Right lobe of liver (tissue), 4 donors: ENCODE results near the gene TCAF1.

Source experiments
- POLR2A ChIP-seq: fragments of 450-650 bp; IDR thresholded peaks from one replicate; pipeline ENCODE4 v1.6.1; 2017; ENCODE audit warnings: antibody characterized with exemption, mild to moderate bottlenecking
- TF ChIP-seq, protein P1 (sequence below), 4 donors: fragments of 200-600 bp in 3 of 4; fragments of 450-650 bp in 1 of 4; IDR thresholded peaks; one replicate each; pipeline versions ENCODE4 v1.5.1 to v1.8.0; 2016 to 2022; ENCODE audit warnings: antibody characterized with exemption in 4 of 4, mild to moderate bottlenecking in 2 of 4
- donor health status: DM: no; HTN: no; CAD: no.
- donor health status: DM: no; HTN: no; CAD: no.
- donor health status: DM: no; HTN: yes; CAD: no.

DNA sequence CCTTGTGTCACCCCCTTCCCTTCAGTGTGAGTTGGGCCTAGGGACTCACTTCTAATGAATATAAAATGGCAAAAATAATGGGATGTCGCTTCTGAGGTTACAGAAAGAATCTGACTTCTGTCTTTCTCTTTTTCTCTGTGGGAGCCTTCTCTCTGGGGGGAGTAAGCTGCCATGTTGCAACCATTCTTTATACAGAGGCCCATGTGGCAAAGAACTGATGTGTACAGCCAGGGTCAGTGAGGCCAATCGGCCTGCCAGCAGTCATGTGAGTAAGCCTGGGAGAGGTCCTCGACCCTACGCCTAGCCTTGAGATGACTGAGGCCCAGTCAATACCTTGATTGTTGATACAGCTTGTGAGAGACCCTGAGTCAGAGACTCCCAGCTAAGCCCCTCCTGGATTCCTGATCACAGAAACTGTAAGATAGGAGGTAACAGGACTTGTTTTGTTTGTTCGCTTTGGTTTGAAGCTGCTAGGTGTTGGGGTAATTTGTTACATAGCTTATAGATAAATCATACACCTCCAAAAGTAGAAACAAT lies 1.7 kb downstream of the TCAF1 start:
- TF ChIP-seq, protein P1, sequence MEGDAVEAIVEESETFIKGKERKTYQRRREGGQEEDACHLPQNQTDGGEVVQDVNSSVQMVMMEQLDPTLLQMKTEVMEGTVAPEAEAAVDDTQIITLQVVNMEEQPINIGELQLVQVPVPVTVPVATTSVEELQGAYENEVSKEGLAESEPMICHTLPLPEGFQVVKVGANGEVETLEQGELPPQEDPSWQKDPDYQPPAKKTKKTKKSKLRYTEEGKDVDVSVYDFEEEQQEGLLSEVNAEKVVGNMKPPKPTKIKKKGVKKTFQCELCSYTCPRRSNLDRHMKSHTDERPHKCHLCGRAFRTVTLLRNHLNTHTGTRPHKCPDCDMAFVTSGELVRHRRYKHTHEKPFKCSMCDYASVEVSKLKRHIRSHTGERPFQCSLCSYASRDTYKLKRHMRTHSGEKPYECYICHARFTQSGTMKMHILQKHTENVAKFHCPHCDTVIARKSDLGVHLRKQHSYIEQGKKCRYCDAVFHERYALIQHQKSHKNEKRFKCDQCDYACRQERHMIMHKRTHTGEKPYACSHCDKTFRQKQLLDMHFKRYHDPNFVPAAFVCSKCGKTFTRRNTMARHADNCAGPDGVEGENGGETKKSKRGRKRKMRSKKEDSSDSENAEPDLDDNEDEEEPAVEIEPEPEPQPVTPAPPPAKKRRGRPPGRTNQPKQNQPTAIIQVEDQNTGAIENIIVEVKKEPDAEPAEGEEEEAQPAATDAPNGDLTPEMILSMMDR (IDR thresholded peaks at IDR 0.05) = no peak
- TF ChIP-seq POLR2A = no peak
